Endothelial cell of umbilical vein (primary cell): Measurements from ENCODE around the gene GET4. TPM values are rescaled to one million over a fixed set of nuclear protein-coding genes. Genes with fewer than 3 reads are reported as not detected.

ENCODE experiments used
- BruUV-seq: library from RNA; stranded (reverse); fragments of 400-500 nt; replicated peaks from 2 replicates; lab custom pipeline; 2021; lab: Mats Ljungman, UMichigan
- CTCF ChIA-PET: fragments of 300-600, 350-600 bp; sonication (Branson Sonifier 250); formaldehyde crosslinking; loops from one replicate; lab custom pipeline; 2021; ENCODE audit warnings: antibody characterized with exemption, inconsistent platforms; lab: Charles Lee
- POLR2A ChIA-PET: fragments of 300-600, 350-600 bp; sonication (Branson Sonifier 250); formaldehyde crosslinking; loops from one replicate; lab custom pipeline; 2021; ENCODE audit warnings: antibody characterized with exemption, inconsistent platforms; lab: Charles Lee
- DNase-seq: peaks from one replicate; pipeline ENCODE4 v3.0.0-alpha.2; 2011; ENCODE audit warnings: low read depth, low spot score
- FAIRE-seq: peaks from 2 replicates; lab custom pipeline; 2011; peaks lifted over from hg19 to GRCh38; lab: Jason Lieb, UNC
- H2AFZ ChIP-seq: 2 replicates; pipeline ENCODE4 v1.6.0; 2012; ENCODE audit warnings: low read depth, low read length, control low read depth, inconsistent platforms
- H3K27ac ChIP-seq: 2 replicates; pipeline ENCODE4 v1.5.1; 2011; ENCODE audit warnings: low read depth, mild to moderate bottlenecking, control low read depth, low read length, moderate library complexity; ENCODE audit not compliant: insufficient read depth
- H3K27me3 ChIP-seq, 2 experiments: 2 replicates each; pipeline versions ENCODE4 v1.6.0 to v1.6.1; 2011; ENCODE audit warnings: low read length in 2 of 2, mixed read lengths in 1 of 2; ENCODE audit not compliant: control insufficient read depth in 2 of 2, insufficient read depth in 2 of 2
- H3K36me3 ChIP-seq, 2 experiments: 2 replicates in 1 of 2; 3 replicates in 1 of 2; pipeline ENCODE4 v1.5.1; 2011; ENCODE audit warnings: low read length in 2 of 2, mild to moderate bottlenecking in 1 of 2, moderate library complexity in 1 of 2; ENCODE audit not compliant: control insufficient read depth in 2 of 2, insufficient read depth in 2 of 2; ENCODE audit errors: extremely low read depth in 1 of 2
- H3K4me1 ChIP-seq: 3 replicates; pipeline ENCODE4 v1.5.1; 2011; ENCODE audit warnings: mild to moderate bottlenecking, low read length; ENCODE audit not compliant: control insufficient read depth, insufficient read depth; ENCODE audit errors: extremely low read depth
- H3K4me2 ChIP-seq: 2 replicates; pipeline ENCODE4 v1.6.1; 2011; ENCODE audit warnings: low read length, control low read depth, mixed read lengths; ENCODE audit not compliant: insufficient read depth
- H3K4me3 ChIP-seq, 3 experiments: fragments of 200-600 bp in 1 of 3; sonication (generic), shearing (Covaris generic) in 1 of 3; replicated peaks in 1 of 3; 2 replicates each; pipeline ENCODE4 v1.5.1; 2011 to 2016; ENCODE audit warnings: control low read depth in 3 of 3, low read length in 3 of 3, mild to moderate bottlenecking in 2 of 3, inconsistent platforms in 1 of 3, low read depth in 1 of 3, moderate library complexity in 1 of 3; ENCODE audit not compliant: insufficient read depth in 1 of 3
- H3K79me2 ChIP-seq: 2 replicates; pipeline ENCODE4 v1.6.0; 2012; ENCODE audit warnings: low read length, inconsistent platforms; ENCODE audit not compliant: control insufficient read depth, insufficient read depth
- H3K9ac ChIP-seq: replicated peaks from 2 replicates; pipeline ENCODE3; 2011; ENCODE audit warnings: low read length, control low read depth; ENCODE audit not compliant: insufficient read depth; ENCODE audit errors: extremely low read depth
- H3K9me1 ChIP-seq: replicated peaks from 3 replicates; pipeline ENCODE4 v1.6.0; 2011; ENCODE audit warnings: mild to moderate bottlenecking, low read length; ENCODE audit not compliant: control insufficient read depth, insufficient read depth; ENCODE audit errors: extremely low read depth
- H3K9me3 ChIP-seq: replicated peaks from 2 replicates; pipeline ENCODE4 v1.5.1; 2012; ENCODE audit warnings: low read length, inconsistent platforms; ENCODE audit not compliant: control insufficient read depth, insufficient read depth
- H4K20me1 ChIP-seq: replicated peaks from 2 replicates; pipeline ENCODE3; 2011; ENCODE audit warnings: mild to moderate bottlenecking, low read length; ENCODE audit not compliant: control insufficient read depth, insufficient read depth; ENCODE audit errors: extremely low read depth
- CTCF ChIP-seq, 2 donors: IDR thresholded peaks; 1 replicate in 1 of 2; 2 replicates in 1 of 2; pipeline ENCODE4 v1.5.1; 2011; ENCODE audit warnings: low read length in 2 of 2, mild to moderate bottlenecking in 2 of 2, moderate library complexity in 2 of 2, control low read depth in 1 of 2, inconsistent platforms in 1 of 2, low read depth in 1 of 2; ENCODE audit not compliant: insufficient read depth in 1 of 2; ENCODE audit errors: extremely low read depth in 1 of 2
- EZH2 ChIP-seq: IDR thresholded peaks from 2 replicates; pipeline ENCODE4 v1.6.1; 2012; ENCODE audit warnings: borderline replicate concordance, low read depth, mild to moderate bottlenecking, moderate library complexity, low read length, inconsistent platforms; ENCODE audit not compliant: severe bottlenecking
- FOS ChIP-seq: IDR thresholded peaks from 2 replicates; pipeline ENCODE4 v1.6.1; 2011; ENCODE audit warnings: mild to moderate bottlenecking, low read length, moderate library complexity, borderline replicate concordance; ENCODE audit not compliant: insufficient read depth
- MAX ChIP-seq: IDR thresholded peaks from 2 replicates; pipeline ENCODE4 v1.6.1; 2011; ENCODE audit not compliant: insufficient read depth, insufficient read length
- MYC ChIP-seq: IDR thresholded peaks from one replicate; pipeline ENCODE4 v1.6.1; 2011; ENCODE audit warnings: mild to moderate bottlenecking, low read depth, low read length
- POLR2AphosphoS5 ChIP-seq: IDR thresholded peaks from 2 replicates; pipeline ENCODE4 v1.6.1; 2012; ENCODE audit warnings: low read depth, mild to moderate bottlenecking, control low read depth, low read length, moderate library complexity; ENCODE audit not compliant: insufficient read depth
- dilution Hi-C: fragments of 300-500 bp; cut with MboI; formaldehyde crosslinking; loops from one replicate; pipeline ENCODE4 v1.15.0; 2019; ENCODE audit warnings: low sequenced_read_pairs; ENCODE audit not compliant: extremely low pct_ligation_motif_present
- intact Hi-C: fragments of 100-400 bp; cut with micrococcal nuclease; formaldehyde crosslinking; loops from one replicate; pipeline ENCODE4 v1.10.0; 2022
- polyA plus RNA-seq, 4 experiments: library from polyadenylated mRNA; depleted of rRNA in 3 of 4; stranded (reverse) in 3 of 4; unstranded in 1 of 4; fragments of >200 nt; gene quantifications; 2 replicates each; pipeline versions ENCODE4 v1.2.1 to v1.2.3, GENCODE V29; 2011 to 2012; ENCODE audit warnings: missing spikeins in 1 of 4
- total RNA-seq: library from RNA; stranded (reverse); gene quantifications from 2 replicates; pipeline ENCODE4 v1.2.3, GENCODE V29; 2021

GET4 gene
- total and polyA plus RNA-seq, 2 donors (not counting 3 experiments of a cell fraction or from before 2014, with no cell fraction given) = 48.4 to 58.1 TPM

- Histone ChIP-seq H2AFZ (no peak overlapping the region), H3K9ac (no peak overlapping the region), H3K9me3 (no peaks in the 10 kb centered on the region), H3K4me1 (no peaks in the 10 kb centered on the region), H3K27ac (no peak overlapping the region), H4K20me1 (no peaks in the 10 kb centered on the region), H3K9me1 (no peaks in the 10 kb centered on the region), H3K36me3 (peaks cover 9 to 40% of the 10 kb centered on the region in 2 experiments), H3K4me3 (no peak overlapping the region), H3K27me3 (no peaks in the 10 kb centered on the region), H3K79me2 (no peaks in the 10 kb centered on the region), H3K4me2 (no peak overlapping the region)
- intact Hi-C loops = no loop called here
- dilution Hi-C loops = no loop called here
- no TSS peak for BruUV-seq
- TF ChIP-seq MYC (no peak), CTCF (IDR thresholded peaks at IDR 0.05; ENCODE audit: extremely low read depth in 1 of 2, insufficient read depth in 1 of 2, low read depth in 1 of 2, low read length in 2 of 2) (no peak), POLR2AphosphoS5 (no peak), MAX (no peak), FOS (no peak), EZH2 (no peak)
- FAIRE-seq (no peak), DNase-seq (no peak)
- ChIA-PET CTCF (interaction anchor here (1.2 to 2.1 kb wide), 2 partner anchors 13 to 14 kb away, joined by 3 to 11 read pairs; no protein-coding TSS in a partner anchor), POLR2A (no interaction called here)
Observed at GRCh38 chr7:860149-860548, 16.2 kb upstream of the GET4 start.
